ENCODE measurements around the gene OAS2. TPM values are rescaled to one million over a fixed set of nuclear protein-coding genes. Genes with fewer than 3 reads are reported as not detected.
A peak's percentile ranks its signal among the peaks of the same experiment; 100 is the strongest.

The OAS2 gene
- total and polyA plus RNA-seq, 9 of the 15 experiments (the other 6 are each of a cell fraction or from before 2014, with no cell fraction given) = 0.13 to 0.85 TPM; not detected in 7

DNA sequence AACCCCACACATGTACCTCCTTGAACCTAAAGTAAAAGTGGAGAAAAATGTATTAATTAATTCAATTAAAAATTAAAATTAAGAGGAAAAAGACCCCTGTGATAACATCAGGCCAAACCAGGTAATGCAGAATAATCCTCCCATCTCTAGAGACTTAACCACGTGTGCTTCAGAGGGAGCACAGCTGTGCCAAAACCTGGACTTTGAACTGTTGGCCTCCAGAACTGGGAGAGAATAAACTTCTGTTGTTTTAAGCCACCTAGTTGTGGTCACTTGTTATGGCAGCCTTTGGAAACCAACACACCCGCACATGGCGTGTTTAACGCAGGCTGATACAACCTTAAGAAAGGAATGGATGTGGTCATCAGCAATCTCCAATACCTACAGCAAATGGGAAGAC is 23.8 kb downstream of the OAS2 start:
- no peak for TF ChIP-seq TAL1 (IDR thresholded peaks at IDR 0.05)
- 0 out of 6 replicates have a peak, but pooled peaks of 1 of the 3 experiments have one; percentile 3 for TF ChIP-seq CTCF (IDR thresholded peaks at IDR 0.05 in 2 of 3, conservative IDR thresholded peaks at IDR 0.05 in 1 of 3; ENCODE audit: insufficient read depth in 2 of 3, low read depth in 1 of 3, low read length in 3 of 3)
- Histone ChIP-seq H3K4me1 (replicated peaks in 1 of 2; ENCODE audit: control insufficient read depth in 2 of 2, insufficient read depth in 2 of 2, low read length in 2 of 2) (no peaks in the 10 kb centered on the region), H2AFZ (ENCODE audit: low read depth, low read length) (no peak overlapping the region), H3K79me2 (ENCODE audit: control insufficient read depth, insufficient read depth, low read length) (no peaks in the 10 kb centered on the region), H3K4me2 (ENCODE audit: insufficient read depth, low read length) (no peak overlapping the region), H3K9ac (ENCODE audit: insufficient read depth in 1 of 2, low read depth in 2 of 2, low read length in 2 of 2) (no peak overlapping the region), H4K20me1 (replicated peaks; ENCODE audit: control insufficient read depth, insufficient read depth, low read length) (peaks cover 3% of the 10 kb centered on the region; the same call in 1 of the 2 replicates), H3K27me3 (ENCODE audit: control insufficient read depth in 2 of 2, insufficient read depth in 2 of 2, low read length in 2 of 2) (peaks cover 2 to 27% of the 10 kb centered on the region in 2 experiments; a peak in 3 of 5 replicates), H3K27ac (ENCODE audit: extremely low read depth, low read depth, low read length) (no peak overlapping the region), H3K36me3 (ENCODE audit: control insufficient read depth, insufficient read depth, low read length) (no peaks in the 10 kb centered on the region), H3K9me1 (ENCODE audit: control insufficient read depth, insufficient read depth, low read length) (no peaks in the 10 kb centered on the region), H3K9me3 (replicated peaks; ENCODE audit: control insufficient read depth, insufficient read depth, low read depth, low read length) (no peaks in the 10 kb centered on the region), H3K4me3 (no peak overlapping the region)
- peak; percentile 55; the same call in 1 of the 3 replicates for ATAC-seq
- in situ Hi-C loops (cut with MboI) = no loop called here
- peak in 1 of 4 experiments; percentile 11 for DNase-seq (ENCODE audit: extremely low read depth in 1 of 4, low spot score in 3 of 4)
- ChIA-PET POLR2A (no interaction called here), CTCF (ENCODE audit: low intra/inter-chr PET ratio) (interaction anchor here (0.6 kb wide), 1 partner anchor 1608 kb away, joined by 3 read pairs; no protein-coding TSS in a partner anchor)
- WGBS (ENCODE audit: insufficient coverage, low coverage, missing lambda C conversion rate) = 0% methylated on average over 4 of the region's 4 CpGs
- intact Hi-C loops (cut with micrococcal nuclease) = no loop called here
- no peak for FAIRE-seq
- no TSS peak for BruUV-seq (replicated peaks)

DNA sequence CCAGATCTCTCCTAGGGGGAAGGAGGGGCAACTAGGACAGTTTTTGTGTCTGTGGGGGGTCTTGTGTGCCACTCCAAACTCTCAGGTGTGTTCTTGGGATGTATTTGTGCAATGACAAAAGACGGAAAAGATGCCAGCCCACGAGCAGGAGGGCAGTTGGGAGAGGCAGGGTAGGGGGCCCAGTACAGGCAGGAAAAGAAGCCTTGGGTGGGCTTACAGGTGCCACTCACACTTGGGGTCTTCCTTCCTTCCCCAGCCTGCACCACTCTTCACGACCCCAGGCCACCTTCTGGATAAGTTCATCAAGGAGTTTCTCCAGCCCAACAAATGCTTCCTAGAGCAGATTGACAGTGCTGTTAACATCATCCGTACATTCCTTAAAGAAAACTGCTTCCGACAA is 24.4 kb downstream of the OAS2 start:
- POLR2A ChIA-PET = no interaction called here
- no peaks in the 10 kb centered on the region for H3K79me2 ChIP-seq (ENCODE audit: control insufficient read depth, insufficient read depth, low read length)
- peaks cover 2 to 32% of the 10 kb centered on the region in 2 experiments; a peak in 3 of 5 replicates for H3K27me3 ChIP-seq (ENCODE audit: control insufficient read depth in 2 of 2, insufficient read depth in 2 of 2, low read length in 2 of 2)
- in situ Hi-C loops (cut with MboI) = no loop called here
- intact Hi-C loops (cut with micrococcal nuclease) = no loop called here
- DNase-seq (ENCODE audit: extremely low read depth in 1 of 4, low spot score in 3 of 4) (no peak), FAIRE-seq (no peak), ATAC-seq (no peak)
- H3K9me1 ChIP-seq (ENCODE audit: control insufficient read depth, insufficient read depth, low read length) = no peaks in the 10 kb centered on the region
- H3K9ac ChIP-seq (ENCODE audit: insufficient read depth in 1 of 2, low read depth in 2 of 2, low read length in 2 of 2) = no peak overlapping the region
- peaks cover 3% of the 10 kb centered on the region; the same call in 1 of the 2 replicates for H4K20me1 ChIP-seq (replicated peaks; ENCODE audit: control insufficient read depth, insufficient read depth, low read length)
- CTCF ChIA-PET (ENCODE audit: low intra/inter-chr PET ratio) = interaction anchor here (0.6 kb wide), 1 partner anchor 1609 kb away, joined by 3 read pairs; no protein-coding TSS in a partner anchor
- no peak overlapping the region for H2AFZ ChIP-seq (ENCODE audit: low read depth, low read length)
- H3K4me1 ChIP-seq (replicated peaks in 1 of 2; ENCODE audit: control insufficient read depth in 2 of 2, insufficient read depth in 2 of 2, low read length in 2 of 2) = no peaks in the 10 kb centered on the region
- no peaks in the 10 kb centered on the region for H3K9me3 ChIP-seq (replicated peaks; ENCODE audit: control insufficient read depth, insufficient read depth, low read depth, low read length)
- H3K36me3 ChIP-seq (ENCODE audit: control insufficient read depth, insufficient read depth, low read length) = no peaks in the 10 kb centered on the region
- no TSS peak for BruUV-seq (replicated peaks)
- no peak overlapping the region for H3K27ac ChIP-seq (ENCODE audit: extremely low read depth, low read depth, low read length)
- H3K4me3 ChIP-seq = no peak overlapping the region
- H3K4me2 ChIP-seq (ENCODE audit: insufficient read depth, low read length) = no peak overlapping the region
- WGBS (ENCODE audit: insufficient coverage, low coverage, missing lambda C conversion rate) = 0% methylated on average over 5 of the region's 5 CpGs
- TF ChIP-seq SRSF9 (IDR thresholded peaks at IDR 0.05; ENCODE audit: borderline replicate concordance, low read depth, low read length) (no peak), POLR2B (IDR thresholded peaks at IDR 0.05; ENCODE audit: low read depth, partially characterized antibody) (no peak), TCF7 (IDR thresholded peaks at IDR 0.05; ENCODE audit: borderline replicate concordance) (no peak), ARNT (IDR thresholded peaks at IDR 0.05) (no peak), DDX20 (tag; IDR thresholded peaks at IDR 0.05; ENCODE audit: low read depth) (no peak), MTA1 (IDR thresholded peaks at IDR 0.05; ENCODE audit: borderline replicate concordance) (no peak), HOXB6 (CRISPR knock-in tag; IDR thresholded peaks at IDR 0.05; ENCODE audit: borderline replicate concordance) (no peak)
- TF ChIP-seq, protein P1, sequence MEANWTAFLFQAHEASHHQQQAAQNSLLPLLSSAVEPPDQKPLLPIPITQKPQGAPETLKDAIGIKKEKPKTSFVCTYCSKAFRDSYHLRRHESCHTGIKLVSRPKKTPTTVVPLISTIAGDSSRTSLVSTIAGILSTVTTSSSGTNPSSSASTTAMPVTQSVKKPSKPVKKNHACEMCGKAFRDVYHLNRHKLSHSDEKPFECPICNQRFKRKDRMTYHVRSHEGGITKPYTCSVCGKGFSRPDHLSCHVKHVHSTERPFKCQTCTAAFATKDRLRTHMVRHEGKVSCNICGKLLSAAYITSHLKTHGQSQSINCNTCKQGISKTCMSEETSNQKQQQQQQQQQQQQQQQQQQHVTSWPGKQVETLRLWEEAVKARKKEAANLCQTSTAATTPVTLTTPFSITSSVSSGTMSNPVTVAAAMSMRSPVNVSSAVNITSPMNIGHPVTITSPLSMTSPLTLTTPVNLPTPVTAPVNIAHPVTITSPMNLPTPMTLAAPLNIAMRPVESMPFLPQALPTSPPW (CRISPR knock-in tag; IDR thresholded peaks at IDR 0.05) = no peak
- TF ChIP-seq, protein P2, sequence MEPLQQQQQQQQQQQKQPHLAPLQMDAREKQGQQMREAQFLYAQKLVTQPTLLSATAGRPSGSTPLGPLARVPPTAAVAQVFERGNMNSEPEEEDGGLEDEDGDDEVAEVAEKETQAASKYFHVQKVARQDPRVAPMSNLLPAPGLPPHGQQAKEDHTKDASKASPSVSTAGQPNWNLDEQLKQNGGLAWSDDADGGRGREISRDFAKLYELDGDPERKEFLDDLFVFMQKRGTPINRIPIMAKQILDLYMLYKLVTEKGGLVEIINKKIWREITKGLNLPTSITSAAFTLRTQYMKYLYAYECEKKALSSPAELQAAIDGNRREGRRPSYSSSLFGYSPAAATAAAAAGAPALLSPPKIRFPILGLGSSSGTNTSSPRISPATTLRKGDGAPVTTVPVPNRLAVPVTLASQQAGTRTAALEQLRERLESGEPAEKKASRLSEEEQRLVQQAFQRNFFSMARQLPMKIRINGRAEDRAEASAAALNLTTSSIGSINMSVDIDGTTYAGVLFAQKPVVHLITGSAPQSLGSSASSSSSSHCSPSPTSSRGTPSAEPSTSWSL (CRISPR knock-in tag; IDR thresholded peaks at IDR 0.05; ENCODE audit: borderline replicate concordance) = no peak
